Glutamatergic neuron (in vitro differentiated cells): Measurements from ENCODE around the gene C22orf39. TPM values are rescaled to one million over a fixed set of nuclear protein-coding genes. Genes with fewer than 3 reads are reported as not detected.

Experiments used
- DNase-seq: peaks from one replicate; pipeline ENCODE4 v3.0.0; 2022
- H3K27ac Mint-ChIP-seq: one replicate; pipeline ENCODE4 v1.8.0; 2020; ENCODE audit warnings: mild to moderate bottlenecking, mixed read lengths, inconsistent platforms; ENCODE audit not compliant: unreplicated experiment
- H3K27me3 Mint-ChIP-seq: one replicate; pipeline ENCODE4 v1.8.0; 2020; ENCODE audit warnings: mild to moderate bottlenecking, moderate library complexity, mixed read lengths, inconsistent platforms; ENCODE audit not compliant: unreplicated experiment
- H3K36me3 Mint-ChIP-seq: one replicate; pipeline ENCODE4 v1.8.0; 2020; ENCODE audit warnings: mild to moderate bottlenecking, mixed read lengths, inconsistent platforms; ENCODE audit not compliant: unreplicated experiment
- H3K4me1 Mint-ChIP-seq: one replicate; pipeline ENCODE4 v1.8.0; 2020; ENCODE audit warnings: mild to moderate bottlenecking, low read depth, mixed read lengths, inconsistent platforms; ENCODE audit not compliant: unreplicated experiment
- H3K4me3 Mint-ChIP-seq: one replicate; pipeline ENCODE4 v1.8.0; 2020; ENCODE audit warnings: mild to moderate bottlenecking, mixed read lengths, inconsistent platforms; ENCODE audit not compliant: unreplicated experiment
- H3K9me3 Mint-ChIP-seq: one replicate; pipeline ENCODE4 v1.8.0; 2020; ENCODE audit warnings: mild to moderate bottlenecking, moderate library complexity, mixed read lengths, inconsistent platforms; ENCODE audit not compliant: unreplicated experiment
- CTCF ChIP-seq: fragments of 200-600 bp; sonication (generic); IDR thresholded peaks from one replicate; pipeline ENCODE4 v1.5.0; 2021; ENCODE audit not compliant: partially characterized antibody, unreplicated experiment
- total RNA-seq: library from RNA; stranded (reverse); fragmentation: NEBNext Ultra II Directional; extraction: Animal tissue kit (Norgen Biotek cat#: 25700); gene quantifications from one replicate; pipeline ENCODE4 v1.2.1, GENCODE V29; 2021; ENCODE audit not compliant: unreplicated experiment

Gene C22orf39
- total RNA-seq, 1 donor from 2014 or later, result 47.7 TPM

- peaks cover 8% of the 10 kb centered on the region for H3K27me3 Mint-ChIP-seq
- no peak for TF ChIP-seq CTCF
- peak overlapping the region; percentile 22 for H3K27ac Mint-ChIP-seq
- peaks cover 13% of the 10 kb centered on the region for H3K4me1 Mint-ChIP-seq
- no peak overlapping the region for H3K4me3 Mint-ChIP-seq
- H3K9me3 Mint-ChIP-seq, result peaks cover 2% of the 10 kb centered on the region
- DNase-seq, result no peak
- no peaks in the 10 kb centered on the region for H3K36me3 Mint-ChIP-seq
Observed at GRCh38 chr22:19466126-19466716, 18.7 kb upstream of the C22orf39 start.

GRCh38 chr22:19464975-19465374 lies 17.5 kb upstream of the C22orf39 start:
- Mint-ChIP-seq H3K4me3 (no peak overlapping the region), H3K27me3 (peaks cover 8% of the 10 kb centered on the region), H3K27ac (peak overlapping the region; percentile 91), H3K9me3 (peaks cover 2% of the 10 kb centered on the region), H3K36me3 (no peaks in the 10 kb centered on the region), H3K4me1 (peaks cover 13% of the 10 kb centered on the region)
- no peak for TF ChIP-seq CTCF
- DNase-seq, result no peak

GRCh38 chr22:19464546-19464945 lies 17.0 kb upstream of the C22orf39 start:
- no peak for DNase-seq
- no peaks in the 10 kb centered on the region for H3K36me3 Mint-ChIP-seq
- peaks cover 8% of the 10 kb centered on the region for H3K27me3 Mint-ChIP-seq
- peak overlapping the region; percentile 91 for H3K27ac Mint-ChIP-seq
- peak overlapping the region; percentile 55 for H3K4me3 Mint-ChIP-seq
- no peak for TF ChIP-seq CTCF
- peaks cover 13% of the 10 kb centered on the region for H3K4me1 Mint-ChIP-seq
- H3K9me3 Mint-ChIP-seq, result peaks cover 2% of the 10 kb centered on the region

- Mint-ChIP-seq H3K27me3 (peaks cover 8% of the 10 kb centered on the region), H3K9me3 (peaks cover 2% of the 10 kb centered on the region), H3K27ac (peak overlapping the region; percentile 91), H3K4me3 (peak overlapping the region; percentile 60), H3K4me1 (peaks cover 13% of the 10 kb centered on the region), H3K36me3 (no peaks in the 10 kb centered on the region)
- DNase-seq, result peak; percentile 86
- TF ChIP-seq CTCF, result no peak
Observed at GRCh38 chr22:19463491-19464469, 16.3 kb upstream of the C22orf39 start.

GRCh38 chr22:19463008-19463407 lies 15.5 kb upstream of the C22orf39 start:
- Mint-ChIP-seq H3K4me1 (peaks cover 13% of the 10 kb centered on the region), H3K4me3 (peak overlapping the region; percentile 59), H3K27ac (peak overlapping the region; percentile 91), H3K9me3 (peaks cover 2% of the 10 kb centered on the region), H3K27me3 (peaks cover 8% of the 10 kb centered on the region), H3K36me3 (no peaks in the 10 kb centered on the region)
- no peak for DNase-seq
- no peak for TF ChIP-seq CTCF
